Immature natural killer cell (primary cell): Measurements from ENCODE around the gene FAM180B. TPM values are rescaled to one million over a fixed set of nuclear protein-coding genes. Genes with fewer than 3 reads are reported as not detected.
A peak's percentile ranks its signal among the peaks of the same experiment; 100 is the strongest.
"Not testable (repeated sequence)": the region's sequence is repeated elsewhere in the genome, so short reads cannot be mapped to it uniquely, and the experiment has no call there.

ENCODE experiments used
- DNase-seq, 3 donors: peaks; one replicate each; pipeline ENCODE4 v3.0.0; 2022; ENCODE audit warnings: mixed read lengths in 1 of 3
- H3K27ac Mint-ChIP-seq, 6 donors: one replicate each; pipeline ENCODE4 v1.8.0; 2020; ENCODE audit warnings: mixed read lengths in 6 of 6, mild to moderate bottlenecking in 5 of 6, inconsistent platforms in 4 of 6, moderate library complexity in 3 of 6
- H3K27me3 Mint-ChIP-seq, 3 donors: one replicate each; pipeline ENCODE4 v1.8.0; 2020 to 2021; ENCODE audit warnings: low read depth in 3 of 3, mild to moderate bottlenecking in 3 of 3, mixed read lengths in 3 of 3, moderate library complexity in 3 of 3, inconsistent platforms in 1 of 3
- H3K36me3 Mint-ChIP-seq, 3 donors: one replicate each; pipeline ENCODE4 v1.8.0; 2020; ENCODE audit warnings: mixed read lengths in 3 of 3, inconsistent platforms in 2 of 3, mild to moderate bottlenecking in 2 of 3
- H3K4me1 Mint-ChIP-seq, 2 donors: one replicate each; pipeline ENCODE4 v1.8.0; 2020; ENCODE audit warnings: inconsistent platforms in 2 of 2, mild to moderate bottlenecking in 2 of 2, mixed read lengths in 2 of 2, moderate library complexity in 1 of 2
- H3K4me3 Mint-ChIP-seq, 5 donors: one replicate each; pipeline ENCODE4 v1.8.0; 2020; ENCODE audit warnings: mild to moderate bottlenecking in 5 of 5, mixed read lengths in 5 of 5, inconsistent platforms in 3 of 5, moderate library complexity in 3 of 5
- H3K9me3 Mint-ChIP-seq, 6 donors: one replicate each; pipeline ENCODE4 v1.8.0; 2020; ENCODE audit warnings: mild to moderate bottlenecking in 6 of 6, mixed read lengths in 6 of 6, inconsistent platforms in 4 of 6, moderate library complexity in 3 of 6
- polyA plus RNA-seq, 3 donors: library from polyadenylated mRNA; unstranded; fragments of 300-500 nt; fragmentation: Illumina TruSeq; gene quantifications; one replicate each; pipeline ENCODE4 v1.2.3, GENCODE V29; 2021

The FAM180B gene
- polyA plus RNA-seq, 3 donors from 2014 or later = not detected

GRCh38 chr11:47617417-47617809 is 30.9 kb downstream of the FAM180B start:
- no peak for DNase-seq
- H3K4me3 Mint-ChIP-seq = peak overlapping the region in 1 of 5 donors; percentile 4
- no peak overlapping the region for H3K27ac Mint-ChIP-seq
- H3K4me1 Mint-ChIP-seq = peaks cover 18 to 23% of the 10 kb centered on the region in 2 donors
- peaks cover 4 to 10% (median 8%) of the 10 kb centered on the region in 3 donors for H3K27me3 Mint-ChIP-seq
- H3K9me3 Mint-ChIP-seq = no peaks in the 10 kb centered on the region
- H3K36me3 Mint-ChIP-seq = peaks cover 18 to 37% (median 26%) of the 10 kb centered on the region in 3 donors

GRCh38 chr11:47620836-47621378 is 34.4 kb downstream of the FAM180B start:
- peaks cover 27 to 48% (median 36%) of the 10 kb centered on the region in 3 donors for H3K36me3 Mint-ChIP-seq
- H3K27me3 Mint-ChIP-seq = peaks cover 2 to 4% (median 4%) of the 10 kb centered on the region in 3 donors
- no peak for DNase-seq
- H3K4me1 Mint-ChIP-seq = peaks cover 11 to 14% of the 10 kb centered on the region in 2 donors
- no peak overlapping the region for H3K4me3 Mint-ChIP-seq
- H3K27ac Mint-ChIP-seq = no peak overlapping the region
- no peaks in the 10 kb centered on the region for H3K9me3 Mint-ChIP-seq

DNA sequence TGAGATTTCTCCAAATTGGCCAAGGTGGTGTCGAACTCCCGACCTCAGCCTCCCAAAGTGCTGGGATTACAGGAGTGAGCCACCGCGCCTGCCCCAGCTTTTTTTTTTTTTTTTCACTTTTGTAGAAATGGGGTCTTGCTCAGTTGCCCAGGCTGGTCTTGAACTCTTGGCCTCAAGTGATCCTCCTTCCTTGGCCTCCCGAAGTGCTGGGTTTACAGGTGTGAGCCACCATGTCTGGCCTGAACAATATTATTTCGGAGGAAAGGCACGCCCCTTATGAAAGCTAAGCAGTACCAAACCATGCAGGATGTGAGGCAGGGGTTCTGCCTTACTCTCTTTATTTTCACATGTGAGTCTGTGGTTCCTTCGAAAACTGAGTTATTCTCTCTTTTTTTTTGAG is 39.8 kb downstream of the FAM180B start:
- peaks cover 0 to 2% (median 0%) of the 10 kb centered on the region in 3 donors for H3K27me3 Mint-ChIP-seq
- no peaks in the 10 kb centered on the region for H3K4me1 Mint-ChIP-seq
- H3K9me3 Mint-ChIP-seq = no peaks in the 10 kb centered on the region
- no peak overlapping the region for H3K27ac Mint-ChIP-seq
- H3K36me3 Mint-ChIP-seq = peaks cover 32 to 60% (median 36%) of the 10 kb centered on the region in 3 donors
- no peak overlapping the region for H3K4me3 Mint-ChIP-seq
- DNase-seq = no peak

DNA sequence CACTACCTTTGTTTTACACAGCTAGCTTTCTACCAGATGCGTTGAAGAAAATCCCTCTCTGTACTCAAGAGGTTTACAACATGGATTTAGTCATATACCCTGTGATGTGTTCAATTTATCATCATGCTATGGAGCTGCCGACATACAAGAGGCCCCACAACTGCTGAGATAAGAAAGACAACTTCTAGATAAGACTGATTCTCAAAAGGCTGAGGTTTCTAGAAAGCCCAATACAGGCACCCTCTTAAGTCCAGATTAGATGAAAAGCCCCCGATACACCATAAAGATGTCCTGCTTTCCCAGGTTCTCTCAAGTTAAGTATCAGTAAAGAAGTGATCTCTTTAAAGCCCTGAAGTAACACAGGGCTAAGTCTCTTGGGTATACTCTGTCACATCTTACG is 41.5 kb downstream of the FAM180B start:
- Mint-ChIP-seq H3K27ac (no peak overlapping the region), H3K36me3 (peaks cover 26 to 56% (median 32%) of the 10 kb centered on the region in 3 donors), H3K27me3 (peaks cover 0 to 2% (median 0%) of the 10 kb centered on the region in 3 donors), H3K9me3 (no peaks in the 10 kb centered on the region), H3K4me3 (no peak overlapping the region), H3K4me1 (no peaks in the 10 kb centered on the region)
- DNase-seq = no peak

GRCh38 chr11:47631473-47631872 is 45.0 kb downstream of the FAM180B start:
- Mint-ChIP-seq H3K36me3 (peaks cover 24 to 59% (median 35%) of the 10 kb centered on the region in 3 donors), H3K27me3 (peaks cover 0 to 2% (median 0%) of the 10 kb centered on the region in 3 donors), H3K9me3 (no peaks in the 10 kb centered on the region), H3K27ac (no peak overlapping the region), H3K4me1 (no peaks in the 10 kb centered on the region), H3K4me3 (no peak overlapping the region)
- no peak for DNase-seq

- DNase-seq, H3K4me3 Mint-ChIP-seq, H3K27me3 Mint-ChIP-seq, H3K9me3 Mint-ChIP-seq, H3K27ac Mint-ChIP-seq: not testable (repeated sequence)
- peaks cover 5 to 13% of the 10 kb centered on the region in 2 donors for H3K4me1 Mint-ChIP-seq
- H3K36me3 Mint-ChIP-seq = peaks cover 17 to 36% (median 28%) of the 10 kb centered on the region in 3 donors
Measured at GRCh38 chr11:47636331-47636730, 49.9 kb downstream of the FAM180B start.

Other genes starting within 250 kb of the FAM180B start
- not detected for gene MYBPC3, start 234.0 kb upstream of the FAM180B start, polyA plus RNA-seq
- 1 to 10 TPM in 2 of 3 donors, under 1 TPM in 1; 0.95 to 3.6 (median 2.3) TPM for gene SPI1, start 208.1 kb upstream of the FAM180B start, polyA plus RNA-seq
- gene SLC39A13, start 178.1 kb upstream of the FAM180B start, polyA plus RNA-seq = 10 to 100 TPM; 22.1 to 33.2 (median 27.7) TPM
- 100 to 1,000 TPM; 157 to 207 (median 184) TPM for gene PSMC3, start 160.2 kb upstream of the FAM180B start, polyA plus RNA-seq
- not detected for gene RAPSN, start 137.5 kb upstream of the FAM180B start, polyA plus RNA-seq
- gene CELF1, start 33.5 kb upstream of the FAM180B start, polyA plus RNA-seq = 10 to 100 TPM; 21.0 to 58.1 (median 35.5) TPM
- 100 to 1,000 TPM in 1 of 3 donors, 10 to 100 TPM in 2; 62.2 to 117 (median 80.2) TPM for gene PTPMT1, start 21.1 kb upstream of the FAM180B start, polyA plus RNA-seq
- 10 to 100 TPM; 40.2 to 60.8 (median 49.1) TPM for gene KBTBD4, start 7.7 kb upstream of the FAM180B start, polyA plus RNA-seq
- gene NDUFS3, start 7.6 kb upstream of the FAM180B start, polyA plus RNA-seq = 100 to 1,000 TPM; 108 to 157 (median 143) TPM
- gene C1QTNF4, start 7.7 kb downstream of the FAM180B start, polyA plus RNA-seq = under 1 TPM in 1 of 3 donors, not detected in 2; 0.24 TPM
- 10 to 100 TPM; 66.9 to 86.2 (median 73.8) TPM for gene MTCH2, start 55.9 kb downstream of the FAM180B start, polyA plus RNA-seq
- 1 to 10 TPM; 1.1 to 4.3 (median 1.9) TPM for gene AGBL2, start 128.7 kb downstream of the FAM180B start, polyA plus RNA-seq
- gene FNBP4, start 180.7 kb downstream of the FAM180B start, polyA plus RNA-seq = 10 to 100 TPM; 12.6 to 35.9 (median 23.6) TPM